ENCODE results near the gene IL1RAP. TPM values are rescaled to one million over a fixed set of nuclear protein-coding genes. Genes with fewer than 3 reads are reported as not detected.
A peak's percentile ranks its signal among the peaks of the same experiment; 100 is the strongest.

Gene IL1RAP
- total RNA-seq, 1 donor from 2014 or later = 26.0 TPM

GRCh38 chr3:190697502-190697830 is 183.6 kb downstream of the IL1RAP start:
- Histone ChIP-seq H3K36me3 (no peaks in the 10 kb centered on the region), H3K27me3 (no peaks in the 10 kb centered on the region), H3K4me3 (no peak overlapping the region), H3K9me3 (no peaks in the 10 kb centered on the region), H3K4me1 (no peaks in the 10 kb centered on the region), H3K27ac (no peak overlapping the region)
- TF ChIP-seq CTCF (IDR thresholded peaks at IDR 0.05) (no peak), POLR2AphosphoS5 (IDR thresholded peaks at IDR 0.05; ENCODE audit: insufficient read depth in 1 of 2, low read depth in 1 of 2) (no peak), POLR2A (IDR thresholded peaks at IDR 0.05) (no peak)
- no peak for DNase-seq (ENCODE audit: extremely low spot score in 2 of 2)
- intact Hi-C loops (cut with DNase I) = no loop called here

- Histone ChIP-seq H3K36me3 (no peaks in the 10 kb centered on the region), H3K4me3 (no peak overlapping the region), H3K9me3 (no peaks in the 10 kb centered on the region), H3K27me3 (no peaks in the 10 kb centered on the region), H3K4me1 (no peaks in the 10 kb centered on the region), H3K27ac (no peak overlapping the region)
- TF ChIP-seq CTCF (IDR thresholded peaks at IDR 0.05) (no peak), POLR2A (IDR thresholded peaks at IDR 0.05) (no peak), POLR2AphosphoS5 (IDR thresholded peaks at IDR 0.05; ENCODE audit: insufficient read depth in 1 of 2, low read depth in 1 of 2) (no peak)
- intact Hi-C loops (cut with DNase I) = no loop called here
- DNase-seq (ENCODE audit: extremely low spot score in 2 of 2) = no peak
These were observed 184.0 kb downstream of the IL1RAP start for GRCh38 chr3:190697901-190698300.

GRCh38 chr3:190699776-190700175 is 185.9 kb downstream of the IL1RAP start:
- Histone ChIP-seq H3K9me3 (no peaks in the 10 kb centered on the region), H3K4me1 (no peaks in the 10 kb centered on the region), H3K27ac (no peak overlapping the region), H3K27me3 (no peaks in the 10 kb centered on the region), H3K4me3 (no peak overlapping the region), H3K36me3 (no peaks in the 10 kb centered on the region)
- intact Hi-C loops (cut with DNase I) = no loop called here
- no peak for DNase-seq (ENCODE audit: extremely low spot score in 2 of 2)
- TF ChIP-seq POLR2AphosphoS5 (IDR thresholded peaks at IDR 0.05; ENCODE audit: insufficient read depth in 1 of 2, low read depth in 1 of 2) (no peak), POLR2A (IDR thresholded peaks at IDR 0.05) (no peak), CTCF (IDR thresholded peaks at IDR 0.05) (no peak)

- Histone ChIP-seq H3K36me3 (no peaks in the 10 kb centered on the region), H3K4me3 (no peak overlapping the region), H3K27me3 (no peaks in the 10 kb centered on the region), H3K4me1 (no peaks in the 10 kb centered on the region), H3K9me3 (no peaks in the 10 kb centered on the region), H3K27ac (no peak overlapping the region)
- TF ChIP-seq POLR2A (IDR thresholded peaks at IDR 0.05) (no peak), POLR2AphosphoS5 (IDR thresholded peaks at IDR 0.05; ENCODE audit: insufficient read depth in 1 of 2, low read depth in 1 of 2) (peak in 1 of 2 donors; percentile 67), CTCF (IDR thresholded peaks at IDR 0.05) (peak in 1 of 3 experiments; percentile 32)
- intact Hi-C loops (cut with DNase I) = no loop called here
- no peak for DNase-seq (ENCODE audit: extremely low spot score in 2 of 2)
These were observed 187.2 kb downstream of the IL1RAP start for GRCh38 chr3:190701096-190701532.

- Histone ChIP-seq H3K27ac (no peak overlapping the region), H3K4me3 (no peak overlapping the region), H3K4me1 (no peaks in the 10 kb centered on the region), H3K36me3 (no peaks in the 10 kb centered on the region), H3K9me3 (no peaks in the 10 kb centered on the region), H3K27me3 (no peaks in the 10 kb centered on the region)
- DNase-seq (ENCODE audit: extremely low spot score in 2 of 2) = no peak
- no peak for TF ChIP-seq POLR2AphosphoS5 (IDR thresholded peaks at IDR 0.05; ENCODE audit: insufficient read depth in 1 of 2, low read depth in 1 of 2)
- TF ChIP-seq POLR2A (IDR thresholded peaks at IDR 0.05) = no peak
- no peak for TF ChIP-seq CTCF (IDR thresholded peaks at IDR 0.05)
- intact Hi-C loops (cut with DNase I) = no loop called here
These were observed 192.7 kb downstream of the IL1RAP start for GRCh38 chr3:190706582-190706981.

Other genes starting within 250 kb of the IL1RAP start
- gene CLDN1, start 191.6 kb upstream of the IL1RAP start, total RNA-seq = 48.6 TPM
- gene CLDN16, start 125.9 kb upstream of the IL1RAP start, total RNA-seq = 0.49 TPM
- not detected for gene TMEM207, start 64.2 kb upstream of the IL1RAP start, total RNA-seq

All from vagina (tissue), 2 donors.